ENCODE results near the gene MFGE8.

The MFGE8 gene

GRCh38 chr15:88913017-88913849 lies at the start of gene MFGE8:
TSS of gene MFGE8 (minus strand) at chr15:88913379. CDS start at chr15:88913319, 60 bp downstream.
- TF ChIP-seq, protein P1, sequence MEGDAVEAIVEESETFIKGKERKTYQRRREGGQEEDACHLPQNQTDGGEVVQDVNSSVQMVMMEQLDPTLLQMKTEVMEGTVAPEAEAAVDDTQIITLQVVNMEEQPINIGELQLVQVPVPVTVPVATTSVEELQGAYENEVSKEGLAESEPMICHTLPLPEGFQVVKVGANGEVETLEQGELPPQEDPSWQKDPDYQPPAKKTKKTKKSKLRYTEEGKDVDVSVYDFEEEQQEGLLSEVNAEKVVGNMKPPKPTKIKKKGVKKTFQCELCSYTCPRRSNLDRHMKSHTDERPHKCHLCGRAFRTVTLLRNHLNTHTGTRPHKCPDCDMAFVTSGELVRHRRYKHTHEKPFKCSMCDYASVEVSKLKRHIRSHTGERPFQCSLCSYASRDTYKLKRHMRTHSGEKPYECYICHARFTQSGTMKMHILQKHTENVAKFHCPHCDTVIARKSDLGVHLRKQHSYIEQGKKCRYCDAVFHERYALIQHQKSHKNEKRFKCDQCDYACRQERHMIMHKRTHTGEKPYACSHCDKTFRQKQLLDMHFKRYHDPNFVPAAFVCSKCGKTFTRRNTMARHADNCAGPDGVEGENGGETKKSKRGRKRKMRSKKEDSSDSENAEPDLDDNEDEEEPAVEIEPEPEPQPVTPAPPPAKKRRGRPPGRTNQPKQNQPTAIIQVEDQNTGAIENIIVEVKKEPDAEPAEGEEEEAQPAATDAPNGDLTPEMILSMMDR (conservative IDR thresholded peaks at IDR 0.05) = peak; percentile 33
- peak within 1 kb of the TSS; percentile 63; the same call in 1 of the 2 replicates for H3K27ac ChIP-seq

GRCh38 chr15:88959445-88959844 lies 46.3 kb upstream of the MFGE8 start:
- H3K27ac ChIP-seq = no peak overlapping the region
- TF ChIP-seq, protein P1 (conservative IDR thresholded peaks at IDR 0.05) = no peak

GRCh38 chr15:88956906-88957305 lies 43.7 kb upstream of the MFGE8 start:
- H3K27ac ChIP-seq = no peak overlapping the region
- TF ChIP-seq, protein P1 (conservative IDR thresholded peaks at IDR 0.05) = no peak

DNA sequence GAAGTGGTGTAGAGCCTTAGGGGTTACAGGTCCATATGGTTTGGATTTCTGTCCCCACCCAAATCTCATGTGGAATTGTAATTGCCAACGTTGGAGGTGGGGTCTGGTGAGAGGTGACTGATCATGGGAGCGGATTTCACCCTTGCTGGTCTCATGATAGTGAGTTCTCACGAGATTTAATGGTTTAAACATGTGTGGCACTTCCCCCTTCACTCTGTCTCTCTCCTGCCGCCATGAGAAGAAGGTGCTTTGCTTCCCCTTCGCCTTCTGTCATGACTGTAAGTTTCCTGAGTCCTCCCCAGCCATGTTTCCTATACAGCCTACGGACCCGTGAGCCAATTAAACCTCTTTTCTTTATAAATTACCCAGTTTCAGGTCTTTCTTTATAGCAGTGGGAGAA lies 43.1 kb upstream of the MFGE8 start:
- H3K27ac ChIP-seq = no peak overlapping the region
- TF ChIP-seq, protein P1 (conservative IDR thresholded peaks at IDR 0.05) = no peak

DNA sequence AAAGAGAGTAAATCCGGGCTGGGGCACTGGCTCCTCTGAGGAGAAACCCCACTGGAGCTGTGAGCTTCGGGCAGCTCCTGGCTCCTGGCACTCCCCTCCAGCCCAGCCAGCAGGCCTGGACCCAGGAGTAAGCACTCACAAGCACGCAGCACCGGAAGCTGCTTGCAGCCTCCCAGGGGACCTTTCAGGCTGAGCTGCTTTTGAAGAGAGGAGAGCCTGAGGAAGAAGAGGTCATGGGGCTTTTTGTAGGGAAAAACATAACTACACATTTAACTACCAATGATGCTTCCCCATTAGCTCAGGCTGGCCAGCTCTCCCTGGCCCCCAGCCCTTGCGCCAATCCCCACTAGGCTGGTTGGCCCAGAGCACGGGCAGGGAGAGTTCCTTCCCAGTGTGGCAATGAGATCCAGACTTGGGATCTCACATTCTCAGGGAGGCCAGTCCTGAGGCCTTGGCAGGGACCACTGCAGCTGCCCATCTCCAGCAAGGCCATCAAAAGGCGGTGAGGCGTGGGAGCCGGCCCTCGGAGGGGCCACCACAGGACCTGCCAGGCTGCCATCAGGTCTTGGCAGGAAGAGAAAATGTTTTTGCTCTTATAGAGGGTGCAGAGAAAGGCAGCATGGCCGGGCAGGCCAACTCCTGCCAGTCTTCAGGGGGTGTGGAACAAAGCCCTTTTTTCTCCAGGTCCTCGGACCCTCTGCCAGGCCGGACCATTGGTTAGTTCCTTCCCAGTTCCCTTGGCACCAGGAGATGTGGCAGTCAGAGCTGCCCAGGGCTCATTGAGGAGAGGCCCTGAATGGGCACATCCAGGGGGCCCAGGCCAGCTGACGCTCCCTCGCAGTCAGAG lies 41.5 kb upstream of the MFGE8 start:
- TF ChIP-seq, protein P1 (conservative IDR thresholded peaks at IDR 0.05) = no peak
- H3K27ac ChIP-seq = peak overlapping the region; percentile 31; the same call in 1 of the 2 replicates

DNA sequence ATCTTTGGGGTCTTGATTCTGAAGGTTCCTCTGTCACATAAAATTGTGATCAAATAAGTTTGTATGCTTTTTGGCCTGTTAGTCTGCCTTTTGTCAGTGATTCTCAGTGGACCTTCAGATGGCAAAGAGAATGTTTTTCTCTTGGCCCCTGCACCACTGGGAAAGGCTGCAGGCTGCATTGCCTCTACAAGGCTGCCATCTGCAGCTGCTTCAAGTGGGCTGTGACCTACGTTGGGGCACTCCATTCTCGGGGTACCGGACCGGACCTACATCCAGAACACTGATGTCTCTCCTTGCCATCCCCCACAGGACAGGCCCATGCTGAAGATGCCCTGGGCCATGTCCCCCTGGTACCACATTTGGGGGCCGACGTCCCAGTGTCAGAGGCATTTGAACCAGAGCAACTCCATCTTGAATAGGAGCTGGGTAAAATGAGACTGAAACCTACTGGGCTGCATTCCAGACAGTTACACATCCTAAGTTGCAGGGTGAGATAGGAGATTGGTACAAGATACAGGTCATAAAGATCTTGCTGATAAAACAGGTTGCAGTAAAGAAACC lies 37.5 kb upstream of the MFGE8 start:
- no peak overlapping the region for H3K27ac ChIP-seq
- TF ChIP-seq, protein P1 (conservative IDR thresholded peaks at IDR 0.05) = no peak

Data from VCaP (cell line).